Subcutaneous abdominal adipose tissue (tissue), 5 donors: ENCODE data around the gene PIGH.
"Not testable (repeated sequence)": the region's sequence is repeated elsewhere in the genome, so short reads cannot be mapped to it uniquely, and the experiment has no call there.

Experiments used
- H3K27ac ChIP-seq: one replicate; pipeline ENCODE4 v1.7.0; 2013; ENCODE audit warnings: low read depth, mild to moderate bottlenecking, inconsistent platforms, low read length, moderate library complexity
- H3K27me3 ChIP-seq, 5 donors: one replicate each; pipeline ENCODE4 v1.7.0; 2013; ENCODE audit warnings: low read length in 5 of 5, inconsistent platforms in 1 of 5; ENCODE audit not compliant: control insufficient read depth in 5 of 5, insufficient read depth in 4 of 5
- H3K36me3 ChIP-seq, 5 donors: one replicate each; pipeline ENCODE4 v1.7.0; 2013; ENCODE audit warnings: low read length in 5 of 5; ENCODE audit not compliant: control insufficient read depth in 5 of 5, insufficient read depth in 5 of 5
- H3K4me1 ChIP-seq, 5 donors: one replicate each; pipeline ENCODE4 v1.7.0; 2013; ENCODE audit warnings: low read length in 5 of 5, mild to moderate bottlenecking in 3 of 5, moderate library complexity in 1 of 5; ENCODE audit not compliant: control insufficient read depth in 5 of 5, insufficient read depth in 5 of 5
- H3K4me3 ChIP-seq, 5 donors: one replicate each; pipeline ENCODE4 v1.7.0; 2013; ENCODE audit warnings: low read length in 5 of 5, low read depth in 1 of 5
- H3K9ac ChIP-seq, 5 donors: one replicate each; pipeline ENCODE4 v1.7.0; 2013; ENCODE audit warnings: low read length in 5 of 5, mild to moderate bottlenecking in 4 of 5, moderate library complexity in 3 of 5
- H3K9me3 ChIP-seq, 5 donors: one replicate each; pipeline ENCODE4 v1.7.0; 2013; ENCODE audit warnings: low read length in 5 of 5; ENCODE audit not compliant: control insufficient read depth in 5 of 5
- donor health status: healthy.
- donor health status: healthy.
- donor health status: healthy.
- donor health status: healthy.
- donor health status: healthy.

PIGH gene

DNA sequence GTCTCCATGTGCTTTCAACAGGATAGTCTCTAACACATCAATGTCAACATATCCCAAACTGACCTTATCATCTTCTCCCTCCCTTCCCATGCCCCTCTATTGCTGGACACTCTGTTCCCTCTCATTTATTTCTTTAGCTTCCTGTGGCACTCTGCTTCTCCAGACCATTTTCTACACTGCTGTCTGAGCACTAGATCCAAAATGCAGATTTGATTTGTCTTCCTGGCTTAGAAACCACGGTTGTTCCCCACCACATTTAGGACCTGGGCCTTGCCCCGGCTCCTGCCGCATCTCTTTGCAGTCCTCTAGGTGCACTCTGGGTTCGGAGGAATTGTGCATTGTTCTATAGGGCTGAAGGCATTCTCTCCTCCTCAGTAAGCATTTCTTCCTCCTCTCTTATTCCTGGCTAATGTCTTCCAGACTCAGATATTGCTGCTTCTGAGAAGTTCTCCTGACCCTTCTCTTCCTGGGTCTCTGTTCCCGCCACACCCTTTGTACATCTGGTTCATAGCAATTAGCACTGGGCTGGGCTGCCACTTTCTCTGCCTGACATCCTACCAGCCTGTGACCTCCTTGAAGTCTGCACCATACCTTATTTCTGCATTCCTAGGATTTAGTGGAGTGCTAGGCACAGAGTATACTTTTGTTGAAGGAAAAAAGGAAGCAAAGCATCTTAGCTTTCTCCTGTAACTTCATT, 33.5 kb upstream of the PIGH start:
- Histone ChIP-seq H3K27me3 (no peaks in the 10 kb centered on the region), H3K4me3 (no peak overlapping the region), H3K27ac (no peak overlapping the region), H3K9me3 (no peaks in the 10 kb centered on the region), H3K4me1 (no peaks in the 10 kb centered on the region), H3K36me3 (no peaks in the 10 kb centered on the region), H3K9ac (no peak overlapping the region)

- Histone ChIP-seq H3K36me3 (no peaks in the 10 kb centered on the region), H3K4me3 (no peak overlapping the region), H3K9me3 (no peaks in the 10 kb centered on the region), H3K27ac (no peak overlapping the region), H3K27me3 (no peaks in the 10 kb centered on the region), H3K9ac (no peak overlapping the region), H3K4me1 (no peaks in the 10 kb centered on the region)
These were observed 30.9 kb upstream of the PIGH start for GRCh38 chr14:67630938-67631337.

DNA sequence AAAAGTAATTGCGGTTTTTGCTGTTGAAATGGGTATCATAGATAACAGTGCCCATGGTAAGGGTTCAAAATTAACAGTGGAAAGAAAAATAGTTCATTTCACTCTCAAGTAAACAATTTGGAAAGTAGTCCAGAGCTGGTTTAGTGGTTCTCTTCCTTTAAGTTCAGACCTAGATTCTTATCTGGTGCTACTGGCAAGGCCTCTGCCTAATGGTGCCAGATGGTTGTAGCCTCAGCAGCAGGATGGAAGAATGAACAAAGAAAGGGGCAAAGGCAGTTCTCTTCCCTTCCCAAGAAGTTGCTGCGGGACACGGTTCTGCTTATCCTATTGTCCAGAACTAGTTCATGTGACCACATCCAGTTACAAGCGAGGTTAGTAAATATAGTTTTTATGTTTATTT, 30.1 kb upstream of the PIGH start:
- no peaks in the 10 kb centered on the region for H3K4me1 ChIP-seq
- H3K27me3 ChIP-seq: no peaks in the 10 kb centered on the region
- H3K9ac ChIP-seq: no peak overlapping the region
- H3K4me3 ChIP-seq: no peak overlapping the region
- H3K36me3 ChIP-seq: no peaks in the 10 kb centered on the region
- H3K27ac ChIP-seq: no peak overlapping the region
- no peaks in the 10 kb centered on the region for H3K9me3 ChIP-seq

GRCh38 chr14:67627519-67627918, 27.5 kb upstream of the PIGH start:
- Histone ChIP-seq H3K4me1 (peaks cover 0 to 9% (median under 1%) of the 10 kb centered on the region in 5 donors), H3K9me3 (no peaks in the 10 kb centered on the region), H3K36me3 (no peaks in the 10 kb centered on the region), H3K4me3 (no peak overlapping the region), H3K27me3 (no peaks in the 10 kb centered on the region), H3K27ac (no peak overlapping the region), H3K9ac (no peak overlapping the region)

DNA sequence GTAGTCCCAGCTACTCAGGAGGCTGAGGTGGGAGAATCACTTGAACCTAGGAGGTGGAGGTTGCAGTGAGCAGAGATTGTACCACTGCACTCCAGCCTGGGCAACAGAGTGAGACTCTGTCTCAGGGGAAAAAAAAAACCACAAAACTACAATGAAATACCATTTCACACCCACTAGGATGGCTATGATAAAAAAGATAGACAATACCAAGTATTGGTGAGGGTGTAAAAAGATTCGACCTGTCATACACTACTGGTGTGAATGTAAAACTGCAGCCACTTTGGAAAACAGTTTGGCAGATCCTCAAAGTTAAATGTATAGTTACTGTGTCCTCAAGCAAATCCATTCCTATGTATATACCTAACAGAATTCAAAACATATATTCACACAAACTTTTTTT, 26.1 kb upstream of the PIGH start:
- H3K9me3 ChIP-seq, H3K36me3 ChIP-seq, H3K27ac ChIP-seq, H3K27me3 ChIP-seq, H3K4me3 ChIP-seq, H3K9ac ChIP-seq: not testable (repeated sequence)
- peaks cover 0 to 12% (median 5%) of the 10 kb centered on the region in 5 donors for H3K4me1 ChIP-seq

- no peaks in the 10 kb centered on the region for H3K36me3 ChIP-seq
- peaks cover 0 to 32% (median 24%) of the 10 kb centered on the region in 5 donors for H3K4me1 ChIP-seq
- H3K9ac ChIP-seq: no peak overlapping the region
- no peak overlapping the region for H3K4me3 ChIP-seq
- H3K27ac ChIP-seq: no peak overlapping the region
- H3K9me3 ChIP-seq: no peaks in the 10 kb centered on the region
- no peaks in the 10 kb centered on the region for H3K27me3 ChIP-seq
These were observed 23.0 kb upstream of the PIGH start for GRCh38 chr14:67623114-67623513.

- Histone ChIP-seq H3K27ac (no peak overlapping the region), H3K9ac (peak overlapping the region in 1 of 5 donors; percentile 7)
These were observed 22.6 kb upstream of the PIGH start for GRCh38 chr14:67622675-67623074.

DNA sequence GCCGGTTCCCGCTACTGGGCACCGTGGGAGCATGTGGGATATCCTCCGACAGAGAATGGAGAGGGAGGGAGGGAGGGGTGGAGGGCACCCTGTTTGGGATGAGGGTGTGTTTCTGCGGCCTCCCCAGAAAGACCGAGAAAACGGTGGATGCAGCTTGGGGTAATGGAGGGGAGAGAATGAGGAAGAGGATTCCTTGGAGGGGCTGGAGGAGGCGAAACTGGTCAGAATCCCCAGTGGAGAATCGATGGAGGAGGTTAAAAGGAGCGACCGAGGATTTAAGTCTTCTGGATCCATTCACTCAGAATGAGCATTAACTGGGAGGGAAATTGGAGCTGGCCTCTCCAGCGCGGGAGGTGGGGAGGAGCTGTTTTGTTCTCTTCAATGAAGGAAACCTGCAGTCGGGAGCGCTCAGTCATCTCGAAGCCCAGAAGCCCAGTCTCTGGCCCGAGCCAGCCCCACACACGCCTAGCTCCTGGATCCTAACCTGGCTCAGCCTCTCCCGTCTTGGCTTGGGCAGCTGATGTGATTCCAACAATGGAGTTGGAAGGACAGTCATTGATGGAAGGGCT, 20.2 kb upstream of the PIGH start:
- Histone ChIP-seq H3K4me1 (peaks cover 0 to 32% (median 24%) of the 10 kb centered on the region in 5 donors), H3K27me3 (no peaks in the 10 kb centered on the region), H3K36me3 (no peaks in the 10 kb centered on the region), H3K9me3 (no peaks in the 10 kb centered on the region), H3K9ac (peak overlapping the region in 3 of 5 donors; percentile 57 to 67 (median 64)), H3K4me3 (peak overlapping the region; percentile 69 to 82 (median 74)), H3K27ac (no peak overlapping the region)

More at GRCh38 chr14:67622675-67623074, 22.6 kb upstream of the PIGH start:
- H3K4me1 ChIP-seq: peaks cover 0 to 32% (median 24%) of the 10 kb centered on the region in 5 donors
- H3K4me3 ChIP-seq: no peak overlapping the region
- H3K9me3 ChIP-seq: no peaks in the 10 kb centered on the region
- no peaks in the 10 kb centered on the region for H3K27me3 ChIP-seq
- H3K36me3 ChIP-seq: no peaks in the 10 kb centered on the region

GRCh38 chr14:67619446-67620216, 19.6 kb upstream of the PIGH start, which contains the start of gene ARG2:
TSS of gene ARG2 (plus strand) at chr14:67619920. CDS start at chr14:67619978, 58 bp downstream.
- H3K36me3 ChIP-seq: no peaks in the 10 kb centered on the region
- peaks cover 0 to 32% (median 24%) of the 10 kb centered on the region in 5 donors for H3K4me1 ChIP-seq
- peak within 1 kb of the TSS; percentile 69 to 82 (median 74) for H3K4me3 ChIP-seq
- peak within 1 kb of the TSS in 4 of 5 donors; percentile 64 to 84 (median 69) for H3K9ac ChIP-seq
- H3K9me3 ChIP-seq: no peaks in the 10 kb centered on the region
- H3K27ac ChIP-seq: no peak within 1 kb of the TSS
- H3K27me3 ChIP-seq: no peaks in the 10 kb centered on the region

DNA sequence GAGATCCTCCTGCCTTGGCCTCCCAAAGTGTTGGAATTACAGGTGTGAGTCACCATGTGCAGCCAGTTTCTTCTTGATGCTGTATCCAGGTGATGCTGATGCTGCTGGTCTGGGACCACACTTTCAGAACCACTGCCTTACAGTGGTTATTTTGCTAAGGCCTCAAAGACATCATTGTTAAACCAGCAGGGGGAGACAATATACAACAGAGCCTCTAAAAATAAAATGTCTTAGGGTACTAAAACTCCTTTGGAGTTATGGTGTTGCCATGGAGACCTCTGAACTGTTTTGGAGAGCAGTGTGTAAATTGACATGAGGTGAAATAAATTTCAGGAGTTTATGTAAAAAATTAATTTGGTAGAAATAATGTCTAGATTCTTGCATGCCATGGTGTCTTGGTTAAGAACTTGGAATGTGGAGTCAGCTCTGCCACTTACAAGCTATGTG, 18.6 kb upstream of the PIGH start:
- Histone ChIP-seq H3K36me3 (no peaks in the 10 kb centered on the region), H3K9me3 (no peaks in the 10 kb centered on the region), H3K4me1 (peaks cover 0 to 32% (median 24%) of the 10 kb centered on the region in 5 donors), H3K27me3 (no peaks in the 10 kb centered on the region), H3K9ac (peak overlapping the region in 1 of 5 donors; percentile 84), H3K4me3 (peak overlapping the region in 1 of 5 donors; percentile 48), H3K27ac (no peak overlapping the region)
